GM21737 (cell line): ENCODE results near the gene GRAMD1A.
A peak's percentile ranks its signal among the peaks of the same experiment; 100 is the strongest.
"Not testable (repeated sequence)": the region's sequence is repeated elsewhere in the genome, so short reads cannot be mapped to it uniquely, and the experiment has no call there.

Experiments
- ATAC-seq: cut with Tn5 transposase; IDR thresholded peaks from one replicate; pipeline ENCODE4 v1.9.1; 2021; ENCODE audit warnings: mild to moderate bottlenecking, moderate library complexity; ENCODE audit not compliant: unreplicated experiment

The GRAMD1A gene

DNA sequence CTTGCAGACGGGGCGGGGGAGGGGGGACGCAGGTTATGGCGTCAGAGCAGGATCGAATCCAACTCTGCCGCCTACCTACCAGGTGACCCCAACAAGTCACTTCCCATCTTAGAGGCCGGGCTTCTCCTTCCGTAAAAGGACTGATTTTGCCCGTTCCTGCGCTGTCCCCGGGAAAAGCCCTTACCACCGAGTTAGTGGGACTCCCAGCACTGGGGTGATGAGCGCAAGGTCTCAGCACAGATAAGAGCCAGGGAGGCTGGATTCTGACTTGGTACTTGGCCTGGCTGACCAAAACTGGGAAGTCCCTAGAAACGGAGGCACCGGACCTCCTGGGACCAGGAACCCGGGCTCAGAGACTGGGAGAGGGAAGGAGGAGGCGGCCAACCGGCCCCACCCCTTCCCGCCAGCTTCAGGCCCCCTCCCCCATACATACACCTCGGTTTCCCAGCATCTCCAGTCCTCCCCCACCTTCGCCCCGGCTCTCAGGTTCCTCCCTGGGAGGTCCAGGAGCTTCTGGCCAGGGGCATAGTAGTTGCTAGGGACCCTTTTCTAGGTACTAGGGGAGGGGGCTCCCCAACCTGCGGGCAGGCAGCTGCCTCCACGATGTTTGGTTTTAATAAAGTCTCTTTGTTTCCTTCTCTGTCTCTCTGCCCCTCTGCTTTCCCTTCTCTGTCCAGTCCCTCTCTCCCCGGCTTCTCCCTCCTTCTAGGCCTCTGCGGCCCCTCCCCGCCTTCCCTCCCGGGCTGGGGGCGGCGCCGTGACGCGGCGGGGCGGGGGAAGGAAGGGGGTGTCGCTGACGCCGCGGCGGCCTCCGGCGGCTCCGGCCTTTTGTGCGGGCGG lies at the start of gene GRAMD1A:
Gene GRAMD1A, plus strand, starts transcription at position 826 of the 840 bp plus-strand sequence. CDS start 156 bp downstream, outside the sequence.
- peak; percentile 42 for ATAC-seq

DNA sequence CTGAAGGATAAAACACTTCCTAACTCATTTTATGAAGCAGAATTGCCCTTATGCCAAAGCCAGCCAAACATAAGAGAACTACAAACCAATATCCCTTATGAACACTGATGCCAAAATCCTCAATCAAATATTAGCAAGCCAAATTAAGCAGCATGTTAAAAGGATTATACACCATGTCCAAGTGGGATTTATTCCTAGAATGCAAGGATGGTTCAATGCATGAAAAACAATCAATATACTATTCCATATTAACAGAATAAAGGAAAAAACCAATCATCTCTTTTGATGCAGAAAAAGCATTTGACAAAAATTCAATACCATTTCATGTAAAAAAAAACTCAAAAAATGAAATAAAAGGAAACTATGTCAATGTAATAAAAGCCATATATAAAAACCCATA lies 47.0 kb upstream of the GRAMD1A start:
- ATAC-seq = no peak

DNA sequence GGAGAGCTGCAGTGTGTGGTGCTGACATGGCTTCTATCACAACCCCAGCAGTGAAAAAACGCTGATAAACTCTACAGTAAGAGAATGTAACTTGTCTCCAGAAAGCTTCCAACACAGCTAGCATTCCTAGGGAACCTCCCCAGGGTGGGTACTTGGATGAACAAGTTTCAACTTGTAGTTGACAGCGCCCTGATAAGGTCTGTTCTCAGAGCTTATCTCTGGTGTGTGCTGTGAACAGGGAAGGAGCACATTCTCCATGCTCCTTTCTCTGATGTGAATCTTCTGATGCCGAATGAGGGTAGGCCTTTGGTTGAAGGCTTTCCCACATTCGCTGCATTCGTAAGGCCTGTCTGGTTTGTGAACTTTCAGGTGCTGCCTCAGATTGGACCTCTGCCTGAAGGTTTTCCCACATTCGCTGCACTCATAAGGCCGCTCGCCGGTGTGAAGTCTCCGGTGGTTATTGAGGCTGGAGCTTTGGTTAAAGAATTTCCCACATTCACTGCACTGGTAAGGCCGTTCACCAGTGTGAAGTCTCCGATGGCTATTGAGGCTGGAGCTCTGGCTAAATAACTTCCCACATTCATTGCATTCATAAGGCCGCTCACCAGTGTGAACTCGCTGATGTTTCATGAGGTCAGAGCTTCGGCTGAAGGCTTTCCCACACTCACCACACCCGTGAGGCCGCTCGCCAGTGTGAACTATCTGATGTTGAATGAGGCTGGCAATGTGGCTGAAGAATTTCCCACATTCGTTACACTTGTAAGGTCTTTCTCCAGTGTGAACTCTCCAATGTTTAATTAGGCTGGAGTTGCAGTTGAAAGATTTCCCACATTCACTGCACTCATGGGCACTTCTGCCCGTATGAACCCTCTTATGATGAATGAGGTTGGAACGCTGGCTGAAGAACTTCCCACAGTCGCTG lies 42.0 kb upstream of the GRAMD1A start:
- no peak for ATAC-seq

DNA sequence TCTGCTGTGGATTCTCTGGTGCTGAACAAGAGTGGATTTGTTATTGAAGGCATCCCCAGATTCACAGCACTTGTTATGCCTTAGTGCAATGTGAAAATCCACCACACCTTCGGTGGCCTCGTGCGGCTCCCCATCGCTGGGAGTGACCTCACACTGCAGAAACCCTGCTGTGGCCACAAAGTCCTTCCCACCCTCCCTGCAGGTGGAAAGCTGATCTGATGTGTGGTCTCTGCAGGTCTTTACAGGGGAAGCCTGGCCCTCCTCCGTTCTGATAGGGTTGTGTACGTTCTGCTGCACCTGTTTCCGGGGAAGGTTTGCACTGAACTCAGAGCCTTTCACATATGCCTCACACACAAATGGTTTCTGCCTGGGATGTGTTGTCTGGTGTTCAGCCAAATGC lies 41.1 kb upstream of the GRAMD1A start:
- no peak for ATAC-seq

DNA sequence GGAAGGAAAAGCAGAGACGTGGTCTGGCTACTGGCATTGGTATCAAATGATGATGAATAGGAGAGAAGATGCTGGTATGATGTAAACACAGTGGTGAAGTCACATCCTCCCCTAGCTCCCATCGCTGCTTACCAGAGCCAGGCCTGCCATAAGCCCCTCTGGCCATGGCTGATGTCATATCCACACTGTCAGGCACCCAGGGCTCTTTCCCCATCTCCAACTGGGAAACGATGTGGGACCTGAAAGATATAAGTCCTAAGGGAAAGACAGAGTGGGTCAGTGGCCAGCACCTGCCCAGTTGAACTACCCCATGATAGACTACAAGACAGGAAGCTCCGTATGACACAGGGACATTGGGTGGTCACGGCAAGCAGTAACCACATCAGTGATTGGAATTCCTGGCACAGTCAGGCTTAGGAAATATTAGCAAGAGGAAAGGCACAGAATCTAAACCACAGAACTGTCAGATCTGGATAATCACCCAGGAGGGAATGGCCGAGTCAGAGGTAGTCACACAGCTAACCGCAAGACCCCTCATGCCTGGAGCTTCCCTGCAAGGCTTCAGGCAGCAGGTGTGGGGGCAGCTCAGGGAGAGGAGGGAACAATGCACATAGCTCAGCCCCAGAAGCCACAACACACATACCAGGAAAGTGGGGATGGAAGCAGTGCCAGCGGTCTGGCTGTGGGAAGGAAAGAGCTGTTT lies 39.9 kb upstream of the GRAMD1A start:
- ATAC-seq = no peak

DNA sequence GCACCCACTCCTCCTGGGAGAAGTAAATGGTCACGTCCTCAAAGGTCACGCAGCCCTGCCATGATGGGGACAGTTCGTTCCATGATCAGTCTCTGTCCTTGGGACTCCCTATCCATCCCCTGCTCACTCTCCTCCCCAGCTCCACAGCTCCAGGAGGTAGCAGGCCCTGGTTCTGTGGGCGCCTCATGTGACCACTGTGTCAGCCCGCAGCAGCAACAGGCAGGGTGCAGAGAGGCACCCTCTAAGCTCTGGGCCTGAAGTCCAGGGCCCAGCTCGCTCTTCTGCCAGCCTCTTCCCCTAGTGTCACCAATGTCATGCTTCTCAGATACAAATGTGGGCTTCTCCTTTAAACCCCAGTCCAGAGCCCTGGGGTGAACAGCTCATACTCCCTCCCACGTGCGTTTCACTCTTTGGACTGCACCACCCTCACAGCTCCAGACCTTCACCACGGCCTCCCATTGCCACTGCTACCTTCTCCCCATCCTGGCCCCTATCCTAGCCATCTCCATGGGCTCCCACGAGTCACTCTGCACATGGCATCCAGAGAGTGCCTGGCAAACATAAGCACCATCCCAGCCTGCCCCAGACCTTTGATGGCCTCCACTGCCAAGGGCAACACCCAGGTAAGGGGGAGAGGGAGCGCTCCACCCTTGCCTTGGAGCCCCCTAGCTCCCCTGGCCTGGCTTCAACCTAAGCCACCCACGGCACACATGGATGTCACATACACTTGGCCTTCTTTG lies 39.0 kb upstream of the GRAMD1A start:
- ATAC-seq = no peak

DNA sequence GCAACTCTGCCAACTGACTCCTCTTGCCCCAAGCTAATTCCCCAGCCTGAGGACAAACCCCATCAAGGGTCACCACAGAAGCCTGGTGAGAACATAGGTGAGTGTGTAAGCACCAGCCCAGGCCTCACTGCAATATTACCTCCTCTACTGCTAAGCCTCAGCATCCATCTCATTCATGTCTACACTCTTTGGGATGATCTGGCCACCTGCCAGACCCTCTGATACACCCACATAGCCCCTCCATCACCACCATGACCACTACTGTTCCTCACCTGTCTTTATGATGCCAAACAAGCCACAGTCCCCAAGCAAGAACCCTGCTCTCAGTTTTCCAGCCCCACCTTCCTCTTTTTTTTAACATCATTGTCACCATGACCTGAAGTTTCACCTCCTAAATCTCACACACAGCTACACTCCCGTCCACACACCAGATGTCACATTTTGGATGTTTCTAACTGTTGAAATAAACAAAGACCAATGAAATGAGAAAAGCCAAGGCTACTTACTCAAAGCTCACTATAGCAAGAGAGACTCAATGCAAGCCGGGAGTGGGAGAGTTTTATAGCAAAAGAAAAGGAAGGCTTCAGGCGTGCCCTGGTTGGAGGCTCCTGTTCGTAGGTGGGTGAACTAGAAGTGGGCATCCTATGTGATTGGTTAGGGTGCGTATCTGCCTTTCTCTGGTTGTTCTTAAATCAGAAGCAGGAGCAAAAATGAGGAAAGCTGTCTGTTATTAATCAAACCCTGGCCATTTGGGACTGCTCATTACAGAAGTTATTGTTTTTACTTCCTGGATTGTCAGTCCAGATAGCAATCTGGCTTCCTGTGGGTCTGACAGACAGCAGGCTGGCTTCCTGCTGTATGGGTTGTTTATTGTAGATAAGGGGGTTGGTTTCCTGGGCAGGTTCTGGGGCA lies 38.1 kb upstream of the GRAMD1A start:
- ATAC-seq = no peak

DNA sequence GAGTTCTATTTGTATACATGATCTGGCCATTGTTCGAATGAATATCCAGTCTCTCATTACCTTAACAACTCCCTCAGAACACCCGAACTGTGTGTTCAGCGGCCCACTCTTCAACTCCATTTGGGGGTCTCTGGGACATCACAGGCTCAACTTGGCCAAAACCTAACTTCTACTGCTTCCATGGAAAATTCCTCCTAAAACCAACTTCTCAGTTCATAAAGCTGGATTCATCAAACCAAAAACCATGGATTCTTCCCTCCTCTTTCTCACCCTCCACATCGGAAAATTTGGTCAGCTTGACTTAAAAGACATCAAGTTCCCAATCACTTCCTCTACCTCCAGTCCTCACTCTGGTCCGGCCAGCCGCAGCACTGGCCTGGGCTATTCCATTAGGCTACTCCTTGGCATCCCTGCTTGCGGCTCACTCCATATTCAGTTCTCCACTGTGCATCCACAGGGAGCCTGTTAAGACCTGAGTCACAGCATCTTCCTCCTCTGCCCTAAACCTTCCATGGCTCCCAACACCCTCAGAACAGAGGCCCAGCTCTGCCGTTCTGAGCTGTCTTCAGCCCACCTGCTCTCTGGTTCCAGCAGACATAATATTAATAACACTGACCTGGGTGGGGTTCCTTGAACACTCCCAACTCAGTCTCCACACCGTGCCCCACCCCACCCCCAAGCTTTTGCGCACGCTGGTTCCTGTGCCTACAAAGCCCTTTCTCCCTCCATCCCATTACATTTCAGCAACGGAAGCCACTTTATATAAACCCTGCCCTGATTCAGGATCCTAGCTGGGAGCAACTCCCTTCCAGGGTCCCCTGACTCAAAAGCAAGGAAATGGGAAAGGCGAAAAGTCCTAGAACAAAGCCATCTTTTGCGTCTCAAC lies 37.2 kb upstream of the GRAMD1A start:
- ATAC-seq = no peak

DNA sequence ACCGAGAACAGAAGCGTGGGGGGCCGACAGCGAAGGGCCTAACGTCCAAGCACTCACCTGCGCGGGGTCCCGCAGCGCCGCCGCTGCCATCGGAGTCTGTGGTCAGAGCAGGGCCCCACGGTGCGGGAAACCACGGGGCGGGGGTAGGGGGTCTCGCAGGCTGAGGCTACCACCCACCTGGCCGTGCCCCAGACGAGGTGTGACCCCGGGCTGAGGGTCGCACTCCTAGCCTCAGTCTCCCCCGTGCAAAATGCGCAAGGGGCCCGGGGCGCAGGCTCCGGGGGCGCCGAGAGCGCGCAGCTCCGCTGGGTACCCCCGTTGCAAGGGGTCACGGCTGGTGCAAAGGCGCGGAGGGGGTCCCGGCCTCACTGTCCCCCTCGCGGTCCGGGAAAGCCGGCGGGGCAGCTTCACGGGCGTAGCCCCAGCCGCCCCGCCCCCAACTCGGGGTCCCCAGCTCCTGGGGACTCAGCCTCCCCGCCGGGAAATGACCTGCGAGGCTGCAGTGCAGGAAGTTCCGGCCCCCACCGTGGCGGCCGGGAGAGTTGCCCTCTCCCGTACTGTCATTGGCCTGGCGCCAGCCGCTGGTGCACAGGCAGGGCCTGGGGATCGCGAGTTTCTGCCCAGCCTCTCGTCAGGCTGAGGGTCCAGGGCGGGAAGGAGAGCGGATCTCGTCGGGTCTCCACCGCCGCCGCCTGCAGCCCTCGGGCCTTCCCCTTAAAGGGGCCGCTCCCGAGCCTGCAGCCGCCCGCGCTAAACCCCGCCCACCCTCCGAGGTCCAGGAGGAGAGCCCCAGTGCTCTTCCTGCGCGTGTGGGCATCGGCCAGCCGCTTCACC lies 36.3 kb upstream of the GRAMD1A start, which contains the start of gene ZNF792:
Gene ZNF792, minus strand, starts transcription at position 657 of the 834 bp plus-strand sequence. Its CDS starts 567 bp downstream, at position 90.
- peak; percentile 58 for ATAC-seq

DNA sequence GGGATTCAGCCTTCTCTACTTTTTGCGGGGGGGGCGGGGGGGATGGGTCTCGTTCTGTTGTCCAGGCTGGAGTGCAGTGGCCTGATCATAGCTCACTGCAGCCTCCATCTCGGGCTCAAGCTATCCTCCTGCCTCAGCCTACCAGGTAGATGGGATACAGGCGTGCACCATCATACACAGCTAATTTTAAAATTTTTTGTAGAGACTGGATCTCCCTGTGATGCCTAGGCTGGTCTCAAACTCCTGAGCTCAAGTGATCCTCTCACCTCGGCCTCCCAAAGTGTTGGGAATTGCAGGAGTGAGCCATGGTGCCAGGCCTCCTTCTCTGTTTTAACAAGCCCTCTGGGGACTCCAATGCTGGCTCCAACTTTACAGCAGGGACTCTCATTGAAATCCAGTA lies 35.5 kb upstream of the GRAMD1A start:
- no peak for ATAC-seq

DNA sequence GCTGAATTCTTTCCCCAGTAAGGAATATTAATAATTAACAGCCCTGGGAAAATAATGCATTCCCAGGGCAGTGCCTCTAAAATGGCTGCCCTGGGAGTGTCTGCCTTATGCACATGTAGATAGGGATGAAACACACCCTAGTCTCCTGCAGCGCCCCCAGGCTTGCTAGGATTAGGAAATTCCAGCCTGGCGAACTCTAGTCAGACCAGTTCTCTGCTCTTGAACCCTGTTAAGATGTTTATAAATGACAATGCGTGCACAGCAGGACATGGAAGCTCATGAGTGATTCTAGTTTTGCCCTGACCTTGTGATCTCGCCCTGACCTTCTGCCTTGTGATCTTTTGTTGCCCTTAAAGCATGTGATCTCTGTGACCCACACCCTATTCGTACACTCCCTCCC lies 34.6 kb upstream of the GRAMD1A start:
- not testable (repeated sequence) for ATAC-seq

DNA sequence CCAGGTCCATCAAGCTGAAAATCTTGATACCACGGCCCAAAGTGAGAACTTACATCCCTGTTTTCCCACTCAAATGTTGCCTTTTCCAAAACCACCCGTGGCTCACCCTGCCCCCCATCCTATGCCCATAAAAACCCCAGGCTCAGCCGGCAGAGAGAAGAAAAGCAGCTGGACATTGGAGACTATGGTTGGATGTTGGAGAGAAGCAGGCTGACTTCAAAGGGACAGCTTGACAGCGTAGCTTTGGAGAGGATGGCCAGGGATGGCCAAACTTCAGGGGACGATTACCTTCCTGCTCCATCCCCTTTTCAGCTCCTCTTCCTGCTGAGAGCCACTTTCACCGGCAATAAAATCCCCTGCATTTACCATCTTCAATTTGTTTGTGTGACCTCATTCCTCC lies 32.6 kb upstream of the GRAMD1A start:
- ATAC-seq = no peak

DNA sequence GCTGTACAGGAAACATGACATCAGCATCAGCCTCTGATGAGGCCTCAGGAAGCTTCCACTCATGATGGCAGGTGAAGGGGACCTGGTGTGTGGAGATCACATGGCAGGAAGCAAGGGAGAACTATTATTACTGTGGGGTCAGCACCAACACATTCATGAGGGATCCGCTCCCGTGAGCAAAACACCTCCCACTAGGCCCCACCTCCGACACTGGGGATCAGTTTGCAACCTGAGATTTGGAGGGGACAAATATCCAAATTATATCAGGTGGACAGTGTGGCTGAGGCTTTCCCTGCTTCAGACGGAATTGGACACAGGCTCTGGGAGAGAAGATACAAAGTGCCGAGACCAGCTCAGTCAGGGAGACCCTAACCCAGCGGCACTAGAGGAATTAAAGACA lies 30.4 kb upstream of the GRAMD1A start:
- ATAC-seq = no peak

DNA sequence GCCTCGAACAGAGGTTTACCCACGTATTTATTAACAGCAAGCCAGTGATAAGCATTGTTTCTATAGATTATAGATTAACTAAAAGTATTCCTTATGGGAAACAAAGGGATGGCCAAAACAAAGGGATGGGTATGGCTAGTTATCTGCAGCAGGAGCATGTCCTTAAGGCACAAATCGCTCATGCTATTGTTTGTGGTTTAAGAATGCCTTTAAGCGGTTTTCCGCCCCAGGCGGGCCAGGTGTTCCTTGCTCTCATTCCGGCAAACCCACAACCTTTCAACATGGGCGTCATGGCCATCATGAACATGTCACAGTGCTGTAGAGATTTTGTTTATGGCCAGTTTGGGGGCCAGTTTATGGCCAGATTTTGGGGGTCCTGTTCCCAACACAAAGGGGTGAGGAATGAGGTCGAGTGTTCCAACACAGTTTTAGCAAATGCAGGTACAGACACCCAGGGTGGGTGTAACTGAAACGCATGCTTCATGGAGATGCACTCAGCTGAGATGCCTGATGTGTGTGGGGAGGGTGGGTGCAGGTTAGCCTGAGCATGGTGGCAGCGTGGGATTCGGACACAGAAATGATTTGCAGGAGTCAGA lies 29.8 kb upstream of the GRAMD1A start:
- ATAC-seq = not testable (repeated sequence)

DNA sequence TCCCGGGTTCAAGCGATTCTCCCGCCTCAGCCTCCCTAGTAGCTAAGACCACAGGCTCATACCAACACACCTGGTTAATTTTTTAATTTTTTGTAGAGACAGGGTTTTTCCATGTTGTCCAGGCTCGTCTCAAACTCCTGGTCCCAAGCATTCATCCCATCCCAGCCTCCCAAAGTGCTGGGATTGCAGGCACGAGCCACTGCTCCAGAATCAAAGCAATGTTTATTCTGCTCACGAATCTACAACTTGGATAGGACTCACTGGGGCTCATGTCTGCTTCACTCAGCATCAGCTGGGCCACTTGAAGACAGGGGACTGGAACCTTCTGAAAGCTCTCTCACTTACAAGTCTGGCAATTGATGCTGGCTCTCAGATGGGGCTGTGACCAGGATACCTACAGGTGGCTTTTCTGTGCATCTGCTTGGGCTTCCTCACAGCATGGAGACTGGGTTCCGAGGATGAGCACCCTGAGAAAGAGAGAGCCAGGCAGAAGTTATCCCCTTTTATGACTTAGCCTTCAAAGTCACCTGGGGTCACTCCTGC lies 27.9 kb upstream of the GRAMD1A start:
- no peak for ATAC-seq

DNA sequence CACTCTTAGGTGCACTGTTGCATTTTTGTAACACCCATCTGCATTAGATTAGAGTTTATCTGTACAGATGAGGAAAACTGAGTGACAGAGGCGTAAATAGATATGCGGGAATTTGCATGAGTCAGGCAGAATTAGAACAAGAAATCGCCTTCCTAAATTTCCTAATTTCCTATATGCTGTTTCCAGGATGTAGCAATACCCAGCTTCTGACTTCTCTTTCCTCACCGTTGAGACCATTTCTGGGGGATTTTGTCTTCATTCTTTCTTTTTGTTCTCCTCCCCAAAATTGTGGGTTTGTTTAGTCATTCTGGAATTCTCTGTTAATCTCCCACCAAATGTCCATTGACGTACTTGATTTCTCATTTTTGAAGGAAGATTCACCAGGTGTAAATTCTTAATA lies 25.5 kb upstream of the GRAMD1A start:
- ATAC-seq = no peak

DNA sequence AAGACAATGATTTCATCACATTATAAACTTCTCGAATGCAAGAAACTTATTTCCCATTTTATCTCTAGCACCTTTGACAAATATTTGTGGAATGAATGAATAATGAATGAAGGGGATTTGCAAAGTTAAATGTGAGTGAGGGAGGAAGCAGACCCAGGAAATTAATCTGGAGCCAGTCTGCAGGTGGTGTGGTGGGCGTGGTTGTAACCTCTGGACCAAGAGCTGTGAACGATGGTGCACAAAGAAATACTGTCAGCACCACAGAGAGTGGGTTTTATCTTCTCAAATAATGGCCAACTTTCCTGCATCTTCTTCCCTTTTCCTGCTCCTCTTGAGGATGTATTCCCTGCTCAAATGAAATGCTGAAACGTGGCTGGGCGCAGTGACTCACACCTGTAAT lies 25.1 kb upstream of the GRAMD1A start:
- no peak for ATAC-seq
